Erythroblast (primary cell): ENCODE measurements around the gene TXNDC12.

Experiments
- GATA1 ChIP-seq: IDR thresholded peaks from 2 replicates; pipeline ENCODE4 v1.6.1; 2011; ENCODE audit warnings: low read depth, mild to moderate bottlenecking, control low read depth, low read length, moderate library complexity
- POLR2A ChIP-seq: IDR thresholded peaks from 2 replicates; pipeline ENCODE4 v1.6.1; 2011; ENCODE audit warnings: mild to moderate bottlenecking, low read length

GRCh38 chr1:52022133-52022532 is 32.9 kb downstream of the TXNDC12 start:
- no peak for TF ChIP-seq POLR2A
- TF ChIP-seq GATA1 = no peak
